Stimulated activated naive CD8-positive, alpha-beta T cell treated with anti-CD3 and anti-CD28 coated beads, Interleukin-15, amount 100 ng/mL, for 72 hours (primary cell): Measurements from ENCODE around the gene SOX2.
A peak's percentile ranks its signal among the peaks of the same experiment; 100 is the strongest.

ENCODE experiments used
- ATAC-seq: fragments of 150-1000 bp; cut with Tn5 transposase; 2 replicates; pipeline ENCODE4 v1.10.0; 2021; ENCODE audit warnings: mild to moderate bottlenecking, moderate library complexity
- DNase-seq, 2 donors: peaks; one replicate each; pipeline ENCODE4 v3.0.0; 2021 to 2022
- H3K27ac Mint-ChIP-seq, 2 donors: one replicate each; pipeline ENCODE4 v1.8.0; 2022; ENCODE audit warnings: mild to moderate bottlenecking in 2 of 2, mixed read lengths in 2 of 2, moderate library complexity in 2 of 2
- H3K27me3 Mint-ChIP-seq: one replicate; pipeline ENCODE4 v1.8.0; 2022; ENCODE audit warnings: mixed read lengths
- H3K4me1 Mint-ChIP-seq: one replicate; pipeline ENCODE4 v1.8.0; 2022; ENCODE audit warnings: mild to moderate bottlenecking, mixed read lengths
- H3K4me3 Mint-ChIP-seq, 2 donors: one replicate each; pipeline ENCODE4 v1.8.0; 2022; ENCODE audit warnings: mild to moderate bottlenecking in 2 of 2, mixed read lengths in 2 of 2, moderate library complexity in 1 of 2
- H3K9me3 Mint-ChIP-seq, 2 donors: one replicate each; pipeline ENCODE4 v1.8.0; 2022; ENCODE audit warnings: mixed read lengths in 2 of 2

Gene SOX2

GRCh38 chr3:181711325-181712135, at the start of gene SOX2:
TSS of gene SOX2 (plus strand) at chr3:181711925. CDS start at chr3:181712361, 436 bp downstream.
- ATAC-seq, result peak; percentile 68
- peaks cover 14% of the 10 kb centered on the region for H3K4me1 Mint-ChIP-seq
- no peak for DNase-seq
- peak within 1 kb of the TSS; percentile 32 to 62 for H3K4me3 Mint-ChIP-seq
- H3K9me3 Mint-ChIP-seq, result peaks cover 0 to 13% of the 10 kb centered on the region in 2 donors
- no peak within 1 kb of the TSS for H3K27ac Mint-ChIP-seq
- peaks cover 20% of the 10 kb centered on the region for H3K27me3 Mint-ChIP-seq

- Mint-ChIP-seq H3K4me3 (no peak overlapping the region), H3K27me3 (peaks cover 13% of the 10 kb centered on the region), H3K9me3 (peaks cover 0 to 9% of the 10 kb centered on the region in 2 donors), H3K27ac (no peak overlapping the region), H3K4me1 (no peaks in the 10 kb centered on the region)
- no peak for DNase-seq
- ATAC-seq, result no peak
Measured at GRCh38 chr3:181683563-181683962, 28.2 kb upstream of the SOX2 start.

GRCh38 chr3:181687190-181687589, 24.5 kb upstream of the SOX2 start:
- no peak overlapping the region for H3K27ac Mint-ChIP-seq
- peaks cover 0 to 9% of the 10 kb centered on the region in 2 donors for H3K9me3 Mint-ChIP-seq
- no peaks in the 10 kb centered on the region for H3K4me1 Mint-ChIP-seq
- ATAC-seq (no peak), DNase-seq (no peak)
- no peak overlapping the region for H3K4me3 Mint-ChIP-seq
- H3K27me3 Mint-ChIP-seq, result peaks cover 27% of the 10 kb centered on the region

- no peak for DNase-seq
- Mint-ChIP-seq H3K9me3 (peaks cover 0 to 9% of the 10 kb centered on the region in 2 donors), H3K27ac (peak overlapping the region in 1 of 2 donors; percentile 81), H3K4me1 (no peaks in the 10 kb centered on the region), H3K4me3 (no peak overlapping the region), H3K27me3 (peaks cover 33% of the 10 kb centered on the region)
- no peak for ATAC-seq
Measured at GRCh38 chr3:181687731-181688130, 24.0 kb upstream of the SOX2 start.

GRCh38 chr3:181689546-181689945, 22.2 kb upstream of the SOX2 start:
- no peak for DNase-seq
- H3K9me3 Mint-ChIP-seq, result peaks cover 0 to 2% of the 10 kb centered on the region in 2 donors
- no peaks in the 10 kb centered on the region for H3K4me1 Mint-ChIP-seq
- no peak overlapping the region for H3K27ac Mint-ChIP-seq
- no peak overlapping the region for H3K4me3 Mint-ChIP-seq
- H3K27me3 Mint-ChIP-seq, result peaks cover 29% of the 10 kb centered on the region
- no peak for ATAC-seq

- Mint-ChIP-seq H3K4me3 (no peak overlapping the region), H3K9me3 (no peaks in the 10 kb centered on the region), H3K27ac (no peak overlapping the region), H3K27me3 (peaks cover 38% of the 10 kb centered on the region), H3K4me1 (peaks cover 4% of the 10 kb centered on the region)
- ATAC-seq (no peak), DNase-seq (no peak)
Measured at GRCh38 chr3:181690769-181691168, 21.0 kb upstream of the SOX2 start.

GRCh38 chr3:181691901-181692300, 19.8 kb upstream of the SOX2 start:
- Mint-ChIP-seq H3K27me3 (peaks cover 49% of the 10 kb centered on the region), H3K9me3 (peaks cover 0 to 7% of the 10 kb centered on the region in 2 donors), H3K4me1 (peaks cover 13% of the 10 kb centered on the region), H3K4me3 (no peak overlapping the region), H3K27ac (no peak overlapping the region)
- no peak for DNase-seq
- ATAC-seq, result no peak

- no peak overlapping the region for H3K4me3 Mint-ChIP-seq
- H3K27me3 Mint-ChIP-seq, result peaks cover 55% of the 10 kb centered on the region
- H3K27ac Mint-ChIP-seq, result no peak overlapping the region
- ATAC-seq, result no peak
- DNase-seq, result no peak
- H3K4me1 Mint-ChIP-seq, result peaks cover 13% of the 10 kb centered on the region
- H3K9me3 Mint-ChIP-seq, result peaks cover 0 to 7% of the 10 kb centered on the region in 2 donors
Measured at GRCh38 chr3:181692311-181693145, 19.2 kb upstream of the SOX2 start.

- H3K9me3 Mint-ChIP-seq, result peaks cover 0 to 13% of the 10 kb centered on the region in 2 donors
- no peak overlapping the region for H3K27ac Mint-ChIP-seq
- peaks cover 63% of the 10 kb centered on the region for H3K27me3 Mint-ChIP-seq
- H3K4me1 Mint-ChIP-seq, result peaks cover 13% of the 10 kb centered on the region
- ATAC-seq (no peak), DNase-seq (no peak)
- H3K4me3 Mint-ChIP-seq, result no peak overlapping the region
Measured at GRCh38 chr3:181693280-181693679, 18.4 kb upstream of the SOX2 start.

GRCh38 chr3:181694805-181695660, 16.7 kb upstream of the SOX2 start:
- peaks cover 0 to 13% of the 10 kb centered on the region in 2 donors for H3K9me3 Mint-ChIP-seq
- peak overlapping the region in 1 of 2 donors; percentile 62 for H3K4me3 Mint-ChIP-seq
- no peak for DNase-seq
- H3K27me3 Mint-ChIP-seq, result peaks cover 80% of the 10 kb centered on the region
- no peak overlapping the region for H3K27ac Mint-ChIP-seq
- H3K4me1 Mint-ChIP-seq, result peaks cover 18% of the 10 kb centered on the region
- peak; percentile 37 for ATAC-seq

GRCh38 chr3:181695661-181696491, 15.8 kb upstream of the SOX2 start:
- ATAC-seq, result no peak

GRCh38 chr3:181696626-181697230, 15.0 kb upstream of the SOX2 start:
- peaks cover 87% of the 10 kb centered on the region for H3K27me3 Mint-ChIP-seq
- peaks cover 0 to 13% of the 10 kb centered on the region in 2 donors for H3K9me3 Mint-ChIP-seq
- peaks cover 29% of the 10 kb centered on the region for H3K4me1 Mint-ChIP-seq
- no peak for DNase-seq
- H3K27ac Mint-ChIP-seq, result peak overlapping the region in 1 of 2 donors; percentile 37
- no peak for ATAC-seq
- peak overlapping the region; percentile 9 to 27 for H3K4me3 Mint-ChIP-seq

More at GRCh38 chr3:181695661-181696491, 15.8 kb upstream of the SOX2 start:
- Mint-ChIP-seq H3K4me1 (peaks cover 27% of the 10 kb centered on the region), H3K27ac (peak overlapping the region in 1 of 2 donors; percentile 48), H3K4me3 (peak overlapping the region; percentile 45 to 46), H3K27me3 (peaks cover 81% of the 10 kb centered on the region), H3K9me3 (peaks cover 0 to 13% of the 10 kb centered on the region in 2 donors)
- no peak for DNase-seq

- ATAC-seq (peak; percentile 24), DNase-seq (no peak)
- Mint-ChIP-seq H3K27me3 (peaks cover 93% of the 10 kb centered on the region), H3K27ac (no peak overlapping the region), H3K4me1 (peaks cover 36% of the 10 kb centered on the region), H3K4me3 (no peak overlapping the region), H3K9me3 (peaks cover 0 to 13% of the 10 kb centered on the region in 2 donors)
Measured at GRCh38 chr3:181698263-181698954, 13.3 kb upstream of the SOX2 start.
